ENCODE measurements around the gene PLD1. TPM values are rescaled to one million over a fixed set of nuclear protein-coding genes. Genes with fewer than 3 reads are reported as not detected.
A peak's percentile ranks its signal among the peaks of the same experiment; 100 is the strongest.

PLD1 gene
- total RNA-seq, 1 donor from 2014 or later: 25.4 TPM

DNA sequence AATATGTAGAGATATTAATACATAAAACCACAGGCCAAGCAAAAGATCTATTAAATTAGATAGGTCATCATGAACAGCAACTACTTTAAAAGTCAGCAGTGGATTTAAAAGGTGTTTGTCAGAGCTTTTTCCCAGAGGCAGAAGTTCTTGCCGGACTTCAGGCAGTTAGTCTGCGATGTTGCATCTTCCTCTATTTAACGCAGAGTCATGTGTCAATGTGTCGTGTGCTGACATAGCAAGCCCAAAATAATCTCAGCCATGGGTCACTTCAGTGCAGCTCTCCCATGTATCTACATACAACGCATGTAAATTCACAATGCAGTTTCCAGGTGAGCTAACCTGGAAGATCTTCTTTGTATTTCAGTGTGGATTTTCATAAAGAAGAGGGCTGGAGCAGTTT, 24.8 kb upstream of the PLD1 start:
- intact Hi-C loops (cut with DNase I): no loop called here
- H3K4me1 ChIP-seq: peaks cover 36% of the 10 kb centered on the region
- no peak overlapping the region for H3K27ac ChIP-seq
- H3K36me3 ChIP-seq: no peaks in the 10 kb centered on the region
- TF ChIP-seq, protein P1, sequence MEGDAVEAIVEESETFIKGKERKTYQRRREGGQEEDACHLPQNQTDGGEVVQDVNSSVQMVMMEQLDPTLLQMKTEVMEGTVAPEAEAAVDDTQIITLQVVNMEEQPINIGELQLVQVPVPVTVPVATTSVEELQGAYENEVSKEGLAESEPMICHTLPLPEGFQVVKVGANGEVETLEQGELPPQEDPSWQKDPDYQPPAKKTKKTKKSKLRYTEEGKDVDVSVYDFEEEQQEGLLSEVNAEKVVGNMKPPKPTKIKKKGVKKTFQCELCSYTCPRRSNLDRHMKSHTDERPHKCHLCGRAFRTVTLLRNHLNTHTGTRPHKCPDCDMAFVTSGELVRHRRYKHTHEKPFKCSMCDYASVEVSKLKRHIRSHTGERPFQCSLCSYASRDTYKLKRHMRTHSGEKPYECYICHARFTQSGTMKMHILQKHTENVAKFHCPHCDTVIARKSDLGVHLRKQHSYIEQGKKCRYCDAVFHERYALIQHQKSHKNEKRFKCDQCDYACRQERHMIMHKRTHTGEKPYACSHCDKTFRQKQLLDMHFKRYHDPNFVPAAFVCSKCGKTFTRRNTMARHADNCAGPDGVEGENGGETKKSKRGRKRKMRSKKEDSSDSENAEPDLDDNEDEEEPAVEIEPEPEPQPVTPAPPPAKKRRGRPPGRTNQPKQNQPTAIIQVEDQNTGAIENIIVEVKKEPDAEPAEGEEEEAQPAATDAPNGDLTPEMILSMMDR (IDR thresholded peaks at IDR 0.05): no peak
- H3K4me3 ChIP-seq: no peak overlapping the region
- H3K27me3 ChIP-seq: no peaks in the 10 kb centered on the region
- DNase-seq (no peak), ATAC-seq (peak; percentile 76)
- H3K9me3 ChIP-seq: no peaks in the 10 kb centered on the region

DNA sequence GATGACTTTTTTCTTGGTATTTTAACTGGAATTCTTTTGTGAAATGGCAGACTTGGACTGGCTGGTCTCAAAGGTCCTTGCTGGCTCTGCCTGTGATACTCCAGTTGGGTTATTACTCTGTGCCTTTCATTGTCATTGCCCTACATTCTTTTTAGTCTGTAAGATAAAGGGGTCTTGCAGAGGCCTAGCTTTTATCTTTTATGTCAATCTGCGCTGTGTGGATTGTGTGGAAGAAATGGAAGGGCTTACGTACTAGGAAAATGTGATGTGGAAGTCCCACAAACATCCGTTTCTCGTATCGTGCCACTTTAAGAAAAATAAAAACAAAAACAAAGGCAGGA, 24.1 kb upstream of the PLD1 start:
- DNase-seq: no peak
- Histone ChIP-seq H3K4me1 (peaks cover 43% of the 10 kb centered on the region), H3K9me3 (no peaks in the 10 kb centered on the region), H3K27me3 (no peaks in the 10 kb centered on the region), H3K36me3 (no peaks in the 10 kb centered on the region), H3K27ac (peak overlapping the region; percentile 47), H3K4me3 (no peak overlapping the region)
- TF ChIP-seq, protein P1 (IDR thresholded peaks at IDR 0.05): no peak
- ATAC-seq: no peak
- intact Hi-C loops (cut with DNase I): no loop called here

DNA sequence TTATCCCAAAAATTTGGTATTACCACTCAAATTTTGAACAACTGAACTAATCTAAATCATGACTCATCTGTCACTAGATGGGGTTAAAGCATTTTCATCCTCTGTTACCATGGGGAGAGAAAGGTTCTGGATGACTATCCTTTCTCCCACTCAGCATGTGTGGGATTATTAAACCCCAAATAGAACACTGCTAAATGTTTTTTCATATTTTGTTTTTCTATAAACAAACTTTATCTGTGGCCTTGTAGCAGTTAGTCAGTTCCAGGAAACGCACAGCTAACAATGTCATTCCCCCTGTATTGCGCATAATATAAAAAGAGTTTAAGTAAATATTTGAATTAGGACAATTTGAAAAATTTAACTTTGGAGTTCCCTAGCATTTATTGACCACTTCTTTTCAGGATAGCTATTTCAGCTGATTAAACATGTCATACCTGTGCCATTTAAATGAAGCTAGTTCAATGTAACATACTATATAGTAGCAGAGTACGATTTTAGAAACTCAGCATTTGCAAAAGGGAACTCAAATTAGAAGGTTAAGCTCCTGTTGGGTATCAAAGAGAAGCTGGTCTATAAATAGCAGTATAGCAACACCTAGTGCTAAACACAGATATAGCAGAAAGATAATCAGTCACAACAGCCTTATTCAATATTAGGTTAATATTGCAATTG, 23.6 kb upstream of the PLD1 start:
- no peaks in the 10 kb centered on the region for H3K36me3 ChIP-seq
- DNase-seq (no peak), ATAC-seq (peak; percentile 70)
- H3K9me3 ChIP-seq: no peaks in the 10 kb centered on the region
- peaks cover 45% of the 10 kb centered on the region for H3K4me1 ChIP-seq
- TF ChIP-seq, protein P1 (IDR thresholded peaks at IDR 0.05): peak; percentile 48
- H3K27ac ChIP-seq: peak overlapping the region; percentile 47
- intact Hi-C loops (cut with DNase I): no loop called here
- no peak overlapping the region for H3K4me3 ChIP-seq
- H3K27me3 ChIP-seq: no peaks in the 10 kb centered on the region

DNA sequence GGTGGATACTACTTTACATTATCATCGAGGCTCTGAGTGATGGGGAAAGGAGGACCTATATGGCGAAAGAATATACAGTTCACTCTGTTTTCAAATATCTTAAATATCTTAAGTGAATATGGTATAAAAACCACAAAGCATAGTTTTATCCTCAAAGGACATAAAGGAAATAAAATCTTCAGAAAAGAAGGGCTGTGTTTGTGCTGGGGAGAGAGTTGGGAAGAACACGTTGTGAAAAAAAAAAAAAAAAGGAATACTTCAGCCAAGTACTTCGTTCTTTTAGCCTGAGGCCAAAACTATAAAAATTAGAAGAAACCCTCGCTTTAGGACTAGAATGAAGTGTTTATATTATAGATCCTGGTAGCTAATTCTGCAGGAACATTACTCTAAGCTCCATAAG, 22.7 kb upstream of the PLD1 start:
- Histone ChIP-seq H3K27me3 (no peaks in the 10 kb centered on the region), H3K4me3 (no peak overlapping the region), H3K4me1 (peaks cover 40% of the 10 kb centered on the region), H3K36me3 (no peaks in the 10 kb centered on the region), H3K9me3 (no peaks in the 10 kb centered on the region), H3K27ac (no peak overlapping the region)
- TF ChIP-seq, protein P1 (IDR thresholded peaks at IDR 0.05): no peak
- intact Hi-C loops (cut with DNase I): no loop called here
- DNase-seq (no peak), ATAC-seq (no peak)

DNA sequence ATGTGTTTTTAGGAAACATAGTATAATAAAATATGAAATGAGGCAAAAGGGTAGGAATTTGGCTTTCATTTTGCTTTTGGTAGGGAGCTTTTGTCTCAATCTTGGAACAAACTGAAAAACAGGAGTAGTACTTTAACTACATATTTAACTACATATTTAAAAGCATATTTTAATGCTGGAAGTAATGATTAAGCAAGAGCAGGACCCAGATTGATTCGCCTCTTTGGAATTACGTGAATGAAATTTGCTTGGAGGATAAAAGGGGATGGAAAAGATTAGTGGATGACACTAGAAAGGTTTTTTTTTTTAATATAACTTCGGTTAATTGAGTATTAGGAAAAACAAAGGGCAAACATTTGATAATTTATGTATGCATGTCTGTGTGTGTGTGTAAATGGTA, 21.7 kb upstream of the PLD1 start:
- TF ChIP-seq, protein P1 (IDR thresholded peaks at IDR 0.05): no peak
- Histone ChIP-seq H3K36me3 (no peaks in the 10 kb centered on the region), H3K27ac (no peak overlapping the region), H3K4me3 (no peak overlapping the region), H3K27me3 (no peaks in the 10 kb centered on the region), H3K4me1 (peaks cover 37% of the 10 kb centered on the region), H3K9me3 (no peaks in the 10 kb centered on the region)
- intact Hi-C loops (cut with DNase I): no loop called here
- ATAC-seq (no peak), DNase-seq (no peak)

DNA sequence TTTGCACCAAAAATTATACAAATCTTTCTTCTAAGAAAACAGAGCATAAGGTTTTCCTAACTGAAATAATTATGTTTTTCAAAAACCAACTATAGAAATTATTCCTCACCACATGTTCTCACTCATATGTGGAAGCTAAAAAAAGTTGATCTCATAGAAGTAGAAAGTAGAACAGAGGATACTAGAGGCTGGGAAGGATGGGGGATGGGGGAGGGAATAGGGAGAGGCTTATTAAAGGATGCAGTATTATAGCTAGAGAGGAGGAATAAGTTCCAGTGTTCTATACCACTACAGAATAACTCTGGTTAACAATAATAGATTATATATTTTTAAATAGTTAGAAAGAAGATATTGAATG, 20.2 kb upstream of the PLD1 start:
- no peak for DNase-seq
- Histone ChIP-seq H3K4me3 (no peak overlapping the region), H3K27ac (peak overlapping the region; percentile 33), H3K4me1 (peaks cover 38% of the 10 kb centered on the region), H3K36me3 (no peaks in the 10 kb centered on the region), H3K27me3 (no peaks in the 10 kb centered on the region), H3K9me3 (no peaks in the 10 kb centered on the region)
- ATAC-seq: no peak
- intact Hi-C loops (cut with DNase I): no loop called here
- TF ChIP-seq, protein P1 (IDR thresholded peaks at IDR 0.05): no peak

Measured in upper lobe of right lung (tissue), 1 donor.